PC-3 (cell line): ENCODE data around the gene LRP2.

Experiments used
- EZH2 ChIP-seq: fragments of 300-600 bp; sonication (generic); IDR thresholded peaks from one replicate; pipeline ENCODE4 v1.6.1; 2017; ENCODE audit warnings: antibody characterized with exemption, mild to moderate bottlenecking, low read length; ENCODE audit not compliant: unreplicated experiment
- EZH2phosphoT487 ChIP-seq: fragments of 300-600 bp; sonication (generic); IDR thresholded peaks from 2 replicates; pipeline ENCODE4 v1.6.1; 2018; ENCODE audit warnings: mild to moderate bottlenecking, antibody characterized with exemption, low read length, borderline replicate concordance
- TF ChIP-seq, protein P1 (sequence below): fragments of 300-600 bp; sonication (generic); conservative IDR thresholded peaks from 2 replicates; pipeline ENCODE4 v1.5.1; 2017; ENCODE audit warnings: antibody characterized with exemption, low read depth, mild to moderate bottlenecking, low read length

DNA sequence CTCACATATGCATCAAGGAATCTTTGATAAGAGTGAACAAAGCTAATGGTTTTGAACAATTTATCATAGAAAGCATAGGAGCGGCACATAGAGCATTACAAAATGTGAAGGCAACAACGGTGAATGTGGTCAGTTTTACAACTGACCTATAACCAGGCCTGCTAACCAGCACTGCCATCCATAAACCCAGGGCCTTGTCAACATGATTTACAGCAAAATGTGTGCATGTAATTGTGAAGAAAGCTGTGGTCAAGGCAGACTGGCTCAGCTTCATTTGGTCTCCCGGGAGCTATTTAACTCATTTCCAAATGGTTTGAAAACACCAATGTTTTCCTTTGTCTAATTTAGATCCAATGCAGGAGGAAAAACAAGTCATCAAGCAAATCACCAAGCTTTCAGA is 173.2 kb downstream of the LRP2 start:
- TF ChIP-seq EZH2 (no peak), EZH2phosphoT487 (no peak)
- TF ChIP-seq, protein P1, sequence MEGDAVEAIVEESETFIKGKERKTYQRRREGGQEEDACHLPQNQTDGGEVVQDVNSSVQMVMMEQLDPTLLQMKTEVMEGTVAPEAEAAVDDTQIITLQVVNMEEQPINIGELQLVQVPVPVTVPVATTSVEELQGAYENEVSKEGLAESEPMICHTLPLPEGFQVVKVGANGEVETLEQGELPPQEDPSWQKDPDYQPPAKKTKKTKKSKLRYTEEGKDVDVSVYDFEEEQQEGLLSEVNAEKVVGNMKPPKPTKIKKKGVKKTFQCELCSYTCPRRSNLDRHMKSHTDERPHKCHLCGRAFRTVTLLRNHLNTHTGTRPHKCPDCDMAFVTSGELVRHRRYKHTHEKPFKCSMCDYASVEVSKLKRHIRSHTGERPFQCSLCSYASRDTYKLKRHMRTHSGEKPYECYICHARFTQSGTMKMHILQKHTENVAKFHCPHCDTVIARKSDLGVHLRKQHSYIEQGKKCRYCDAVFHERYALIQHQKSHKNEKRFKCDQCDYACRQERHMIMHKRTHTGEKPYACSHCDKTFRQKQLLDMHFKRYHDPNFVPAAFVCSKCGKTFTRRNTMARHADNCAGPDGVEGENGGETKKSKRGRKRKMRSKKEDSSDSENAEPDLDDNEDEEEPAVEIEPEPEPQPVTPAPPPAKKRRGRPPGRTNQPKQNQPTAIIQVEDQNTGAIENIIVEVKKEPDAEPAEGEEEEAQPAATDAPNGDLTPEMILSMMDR: no peak
